Parietal lobe (tissue), 1 donor: ENCODE results near the gene ODAM. TPM values are rescaled to one million over a fixed set of nuclear protein-coding genes. Genes with fewer than 3 reads are reported as not detected.

Experiments used
- total RNA-seq: library from RNA; depleted of rRNA; stranded (reverse); fragments of >200 nt; gene quantifications from one replicate; pipeline ENCODE4 v1.2.3, GENCODE V29; 2014

Gene ODAM, protein sequence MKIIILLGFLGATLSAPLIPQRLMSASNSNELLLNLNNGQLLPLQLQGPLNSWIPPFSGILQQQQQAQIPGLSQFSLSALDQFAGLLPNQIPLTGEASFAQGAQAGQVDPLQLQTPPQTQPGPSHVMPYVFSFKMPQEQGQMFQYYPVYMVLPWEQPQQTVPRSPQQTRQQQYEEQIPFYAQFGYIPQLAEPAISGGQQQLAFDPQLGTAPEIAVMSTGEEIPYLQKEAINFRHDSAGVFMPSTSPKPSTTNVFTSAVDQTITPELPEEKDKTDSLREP
- not detected for total RNA-seq

DNA sequence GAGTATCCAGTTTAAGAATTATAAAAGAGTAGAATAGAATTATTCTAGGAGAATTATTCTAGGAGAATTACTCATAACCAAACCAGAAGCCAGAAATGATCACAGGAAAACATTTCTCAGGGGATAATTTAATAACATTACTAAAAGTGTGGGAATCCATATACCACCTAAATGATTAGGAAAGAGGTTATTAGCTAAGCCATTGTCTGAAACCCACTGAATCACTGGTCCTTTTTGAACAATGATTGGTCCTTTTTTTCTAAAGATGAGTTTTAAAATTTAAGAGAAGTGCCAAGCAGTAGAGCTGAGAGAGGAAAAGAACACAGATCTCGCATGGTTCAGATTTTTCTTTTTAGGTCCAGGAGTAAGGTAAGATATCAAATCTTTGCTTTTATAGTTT lies at the start of gene ODAM:
Gene ODAM (plus strand): TSS at position 301 of the 400 bp plus-strand sequence. CDS start 819 bp downstream, outside the sequence.

DNA sequence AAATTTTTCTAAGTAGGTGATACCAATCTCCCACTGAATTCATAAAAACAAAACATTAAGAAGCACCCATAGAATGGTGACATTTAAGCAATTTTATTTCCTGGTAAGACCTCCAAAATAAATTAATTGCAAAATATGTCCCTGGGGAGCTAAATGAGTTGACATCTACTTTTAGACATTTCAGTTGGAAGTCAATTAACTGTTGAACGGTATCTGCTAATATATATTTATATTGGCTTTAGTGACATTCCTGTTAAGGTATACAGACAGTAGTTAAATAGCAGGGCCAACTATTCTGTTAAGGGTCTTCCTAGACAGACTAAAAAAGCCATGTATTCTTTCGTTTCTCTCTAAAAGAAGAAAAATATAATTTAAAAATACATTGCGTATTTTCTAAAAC lies 41.6 kb upstream of the ODAM start, which contains the start of gene PRR27:
Gene PRR27 (plus strand): TSS at position 301 of the 400 bp plus-strand sequence. CDS start 139 bp downstream, outside the sequence.

DNA sequence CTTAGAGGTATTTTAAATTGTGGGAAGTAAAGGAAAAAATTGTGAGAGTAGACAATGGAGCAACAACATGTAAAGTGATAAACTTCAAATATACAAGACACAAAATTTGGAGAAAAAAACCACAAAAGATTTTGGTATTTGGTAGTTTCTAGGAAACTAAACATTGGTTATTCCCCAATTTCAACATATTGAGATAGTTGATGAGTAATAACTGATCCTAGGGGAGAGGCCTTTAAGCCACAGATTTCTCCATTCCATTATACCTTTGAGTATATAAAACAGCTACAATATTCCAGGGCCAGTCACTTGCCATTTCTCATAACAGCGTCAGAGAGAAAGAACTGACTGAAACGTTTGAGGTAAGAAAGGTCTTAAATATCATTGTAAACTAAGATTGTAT lies 30.3 kb downstream of the ODAM start, which contains the start of gene FDCSP:
Gene FDCSP (plus strand): TSS at position 301 of the 400 bp plus-strand sequence. CDS start 5,071 bp downstream, outside the sequence.

DNA sequence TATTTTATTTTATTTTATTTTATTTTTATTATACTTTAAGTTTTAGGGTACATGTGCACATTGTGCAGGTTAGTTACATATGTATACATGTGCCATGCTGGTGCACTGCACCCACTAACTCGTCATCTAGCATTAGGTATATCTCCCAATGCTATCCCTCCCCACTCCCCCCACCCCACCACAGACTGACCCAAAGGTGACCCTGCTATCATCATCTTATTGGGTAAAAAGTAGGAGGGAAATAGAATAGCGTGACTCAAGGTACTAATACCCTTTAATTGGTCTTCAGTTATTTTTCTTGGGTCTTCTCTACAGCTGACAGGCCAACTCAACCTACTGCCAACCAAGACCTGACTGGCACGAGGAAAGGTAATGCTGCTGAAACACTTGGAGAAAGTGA lies 46.8 kb downstream of the ODAM start, which contains the start of gene CSN3:
Gene CSN3 (plus strand): TSS at position 301 of the 400 bp plus-strand sequence. CDS start 2,223 bp downstream, outside the sequence.

Other genes starting within 250 kb of the ODAM start
- gene CSN2, start 230.0 kb upstream of the ODAM start, total RNA-seq: not detected
- gene STATH, start 199.8 kb upstream of the ODAM start, total RNA-seq: not detected
- gene HTN3, start 167.3 kb upstream of the ODAM start, total RNA-seq: not detected
- not detected for gene HTN1, start 145.3 kb upstream of the ODAM start, total RNA-seq
- not detected for gene PRR27, start 41.5 kb upstream of the ODAM start, total RNA-seq
- not detected for gene FDCSP, start 30.4 kb downstream of the ODAM start, total RNA-seq
- gene CSN3, start 46.9 kb downstream of the ODAM start, total RNA-seq: not detected
- gene CABS1, start 139.3 kb downstream of the ODAM start, total RNA-seq: not detected
- not detected for gene SMR3A, start 165.0 kb downstream of the ODAM start, total RNA-seq
- not detected for gene SMR3B, start 187.4 kb downstream of the ODAM start, total RNA-seq
- gene OPRPN, start 202.2 kb downstream of the ODAM start, total RNA-seq: not detected